HepG2 (cell line): ENCODE results near the gene TNS4. TPM values are rescaled to one million over a fixed set of nuclear protein-coding genes. Genes with fewer than 3 reads are reported as not detected.

Source experiments
- ATF2 ChIP-seq: sonication (generic); formaldehyde crosslinking; IDR thresholded peaks from 2 replicates; pipeline ENCODE4 v1.4.0; 2020; ENCODE audit warnings: missing genetic modification reagents
- GABPA ChIP-seq, 2 experiments: IDR thresholded peaks; 2 replicates each; pipeline ENCODE4 v1.6.1; 2011 to 2016; ENCODE audit warnings: low read depth in 2 of 2, low read length in 1 of 2, missing biosample characterization in 1 of 2, missing genetic modification characterization in 1 of 2
- HOXA3 ChIP-seq: sonication (generic); formaldehyde crosslinking; IDR thresholded peaks from 2 replicates; pipeline ENCODE4 v1.5.0; 2020; ENCODE audit warnings: missing genetic modification reagents
- KLF12 ChIP-seq: sonication (generic); formaldehyde crosslinking; IDR thresholded peaks from 2 replicates; pipeline ENCODE4 v1.4.0; 2020; ENCODE audit warnings: missing genetic modification reagents, borderline replicate concordance
- NFE2L1 ChIP-seq: sonication (generic); formaldehyde crosslinking; IDR thresholded peaks from 2 replicates; pipeline ENCODE4 v1.4.0; 2020; ENCODE audit warnings: missing genetic modification reagents, mild to moderate bottlenecking, borderline replicate concordance
- NFYB ChIP-seq: sonication (generic); formaldehyde crosslinking; IDR thresholded peaks from 2 replicates; pipeline ENCODE4 v1.4.0; 2020; ENCODE audit warnings: missing genetic modification reagents
- SOX6 ChIP-seq, 2 experiments: fragments of 450-650 bp in 1 of 2; sonication (generic) in 1 of 2; formaldehyde crosslinking in 1 of 2; IDR thresholded peaks; 2 replicates each; pipeline versions ENCODE4 v1.4.0 to v1.6.1; 2017 to 2020; ENCODE audit warnings: antibody characterized with exemption in 1 of 2, mild to moderate bottlenecking in 1 of 2, missing genetic modification reagents in 1 of 2
- ZC3H13 ChIP-seq: sonication (generic); formaldehyde crosslinking; IDR thresholded peaks from 2 replicates; pipeline ENCODE4 v1.8.1; 2023; ENCODE audit warnings: mild to moderate bottlenecking, missing genetic modification reagents, moderate library complexity
- ZFAT ChIP-seq: sonication (generic); formaldehyde crosslinking; conservative IDR thresholded peaks from 2 replicates; pipeline ENCODE4 v1.8.1; 2023; ENCODE audit warnings: missing genetic modification reagents, inconsistent platforms
- ZNF296 ChIP-seq: sonication (generic); formaldehyde crosslinking; conservative IDR thresholded peaks from 2 replicates; pipeline ENCODE4 v1.5.0; 2020; ENCODE audit warnings: mild to moderate bottlenecking, missing genetic modification reagents
- ZNF660 ChIP-seq: sonication (generic); formaldehyde crosslinking; IDR thresholded peaks from 2 replicates; pipeline ENCODE4 v1.5.1; 2020; ENCODE audit warnings: mild to moderate bottlenecking, low read depth, missing genetic modification reagents, borderline replicate concordance
- ZNF674 ChIP-seq: sonication (generic); formaldehyde crosslinking; IDR thresholded peaks from 2 replicates; pipeline ENCODE4 v1.5.0; 2020; ENCODE audit warnings: low read depth, mild to moderate bottlenecking, missing genetic modification reagents
- polyA plus RNA-seq, 8 experiments: library from polyadenylated mRNA; depleted of rRNA in 3 of 8; stranded (reverse) in 7 of 8; unstranded in 1 of 8; fragments of >200 nt; fragmentation: Illumina TruSeq in 4 of 8; extraction: Trizol in 4 of 8; gene quantifications; 2 replicates each; pipeline versions ENCODE4 v1.2.1 to v1.2.3, GENCODE V29; 2011 to 2016; ENCODE audit warnings: low read depth in 4 of 8, missing spikeins in 1 of 8, mixed read lengths in 1 of 8; ENCODE audit not compliant: insufficient read depth in 1 of 8
- total RNA-seq, 5 experiments: library from RNA; depleted of rRNA; stranded (reverse); fragments of >200 nt; fragmentation: Illumina TruSeq; extraction: Trizol; gene quantifications; 2 replicates each; pipeline ENCODE4 v1.2.3, GENCODE V29; 2016; ENCODE audit warnings: low read depth in 1 of 5
- TF ChIP-seq, protein P1 (sequence below): sonication (generic); formaldehyde crosslinking; IDR thresholded peaks from 2 replicates; pipeline ENCODE4 v1.4.0; 2020; ENCODE audit warnings: missing genetic modification reagents
- TF ChIP-seq, protein P2 (sequence below): sonication (generic); formaldehyde crosslinking; IDR thresholded peaks from 2 replicates; pipeline ENCODE4 v1.5.1; 2020; ENCODE audit warnings: missing genetic modification reagents, mild to moderate bottlenecking, borderline replicate concordance
- TF ChIP-seq, protein P3 (sequence below): sonication (generic); formaldehyde crosslinking; IDR thresholded peaks from 2 replicates; pipeline ENCODE4 v1.8.1; 2023; ENCODE audit warnings: mild to moderate bottlenecking, inconsistent platforms, moderate library complexity, missing genetic modification reagents, borderline replicate concordance

TNS4 gene
- total and polyA plus RNA-seq, 2 of the 13 experiments (the other 11 are each of a cell fraction or from before 2014, with no cell fraction given), result 0.58 to 2.1 TPM

DNA sequence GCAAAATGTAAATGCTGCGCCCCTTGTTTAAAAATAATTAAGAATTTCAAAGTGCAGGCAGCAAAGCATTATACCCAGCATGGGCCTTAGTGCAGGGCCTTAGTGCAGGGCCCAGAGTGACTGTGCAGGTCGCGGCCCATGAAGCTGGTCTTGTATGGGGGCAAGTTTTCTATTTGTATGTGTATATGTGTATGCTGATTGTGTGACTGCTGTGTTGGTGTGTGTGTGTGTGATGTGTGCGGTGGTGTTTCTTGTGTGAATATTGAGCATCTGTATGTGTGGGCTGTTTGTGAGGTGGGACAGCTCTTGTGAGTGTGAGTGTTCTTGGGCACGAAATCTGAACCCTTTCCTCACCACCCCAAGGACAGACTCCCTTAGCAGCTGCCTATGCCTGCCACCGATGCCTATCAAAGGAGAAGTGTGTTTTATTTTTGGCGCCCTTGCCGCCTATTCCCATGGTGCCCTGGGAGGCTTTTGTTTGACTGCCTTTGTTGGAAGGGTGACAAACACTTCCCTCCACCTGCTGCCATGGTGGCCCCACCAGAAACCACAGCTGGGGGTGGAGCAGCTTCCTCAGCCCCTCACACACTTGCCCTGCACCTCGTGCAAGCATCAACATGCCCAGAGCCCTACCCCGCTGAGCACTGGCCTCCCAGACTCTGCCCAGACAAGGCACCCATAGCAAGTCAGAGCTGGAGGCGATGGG lies 45.8 kb upstream of the TNS4 start (continued):
- TF ChIP-seq, protein P1, sequence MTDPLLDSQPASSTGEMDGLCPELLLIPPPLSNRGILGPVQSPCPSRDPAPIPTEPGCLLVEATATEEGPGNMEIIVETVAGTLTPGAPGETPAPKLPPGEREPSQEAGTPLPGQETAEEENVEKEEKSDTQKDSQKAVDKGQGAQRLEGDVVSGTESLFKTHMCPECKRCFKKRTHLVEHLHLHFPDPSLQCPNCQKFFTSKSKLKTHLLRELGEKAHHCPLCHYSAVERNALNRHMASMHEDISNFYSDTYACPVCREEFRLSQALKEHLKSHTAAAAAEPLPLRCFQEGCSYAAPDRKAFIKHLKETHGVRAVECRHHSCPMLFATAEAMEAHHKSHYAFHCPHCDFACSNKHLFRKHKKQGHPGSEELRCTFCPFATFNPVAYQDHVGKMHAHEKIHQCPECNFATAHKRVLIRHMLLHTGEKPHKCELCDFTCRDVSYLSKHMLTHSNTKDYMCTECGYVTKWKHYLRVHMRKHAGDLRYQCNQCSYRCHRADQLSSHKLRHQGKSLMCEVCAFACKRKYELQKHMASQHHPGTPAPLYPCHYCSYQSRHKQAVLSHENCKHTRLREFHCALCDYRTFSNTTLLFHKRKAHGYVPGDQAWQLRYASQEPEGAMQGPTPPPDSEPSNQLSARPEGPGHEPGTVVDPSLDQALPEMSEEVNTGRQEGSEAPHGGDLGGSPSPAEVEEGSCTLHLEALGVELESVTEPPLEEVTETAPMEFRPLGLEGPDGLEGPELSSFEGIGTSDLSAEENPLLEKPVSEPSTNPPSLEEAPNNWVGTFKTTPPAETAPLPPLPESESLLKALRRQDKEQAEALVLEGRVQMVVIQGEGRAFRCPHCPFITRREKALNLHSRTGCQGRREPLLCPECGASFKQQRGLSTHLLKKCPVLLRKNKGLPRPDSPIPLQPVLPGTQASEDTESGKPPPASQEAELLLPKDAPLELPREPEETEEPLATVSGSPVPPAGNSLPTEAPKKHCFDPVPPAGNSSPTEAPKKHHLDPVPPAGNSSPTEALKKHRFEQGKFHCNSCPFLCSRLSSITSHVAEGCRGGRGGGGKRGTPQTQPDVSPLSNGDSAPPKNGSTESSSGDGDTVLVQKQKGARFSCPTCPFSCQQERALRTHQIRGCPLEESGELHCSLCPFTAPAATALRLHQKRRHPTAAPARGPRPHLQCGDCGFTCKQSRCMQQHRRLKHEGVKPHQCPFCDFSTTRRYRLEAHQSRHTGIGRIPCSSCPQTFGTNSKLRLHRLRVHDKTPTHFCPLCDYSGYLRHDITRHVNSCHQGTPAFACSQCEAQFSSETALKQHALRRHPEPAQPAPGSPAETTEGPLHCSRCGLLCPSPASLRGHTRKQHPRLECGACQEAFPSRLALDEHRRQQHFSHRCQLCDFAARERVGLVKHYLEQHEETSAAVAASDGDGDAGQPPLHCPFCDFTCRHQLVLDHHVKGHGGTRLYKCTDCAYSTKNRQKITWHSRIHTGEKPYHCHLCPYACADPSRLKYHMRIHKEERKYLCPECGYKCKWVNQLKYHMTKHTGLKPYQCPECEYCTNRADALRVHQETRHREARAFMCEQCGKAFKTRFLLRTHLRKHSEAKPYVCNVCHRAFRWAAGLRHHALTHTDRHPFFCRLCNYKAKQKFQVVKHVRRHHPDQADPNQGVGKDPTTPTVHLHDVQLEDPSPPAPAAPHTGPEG (CRISPR knock-in tag), result no peak
- TF ChIP-seq, protein P2, sequence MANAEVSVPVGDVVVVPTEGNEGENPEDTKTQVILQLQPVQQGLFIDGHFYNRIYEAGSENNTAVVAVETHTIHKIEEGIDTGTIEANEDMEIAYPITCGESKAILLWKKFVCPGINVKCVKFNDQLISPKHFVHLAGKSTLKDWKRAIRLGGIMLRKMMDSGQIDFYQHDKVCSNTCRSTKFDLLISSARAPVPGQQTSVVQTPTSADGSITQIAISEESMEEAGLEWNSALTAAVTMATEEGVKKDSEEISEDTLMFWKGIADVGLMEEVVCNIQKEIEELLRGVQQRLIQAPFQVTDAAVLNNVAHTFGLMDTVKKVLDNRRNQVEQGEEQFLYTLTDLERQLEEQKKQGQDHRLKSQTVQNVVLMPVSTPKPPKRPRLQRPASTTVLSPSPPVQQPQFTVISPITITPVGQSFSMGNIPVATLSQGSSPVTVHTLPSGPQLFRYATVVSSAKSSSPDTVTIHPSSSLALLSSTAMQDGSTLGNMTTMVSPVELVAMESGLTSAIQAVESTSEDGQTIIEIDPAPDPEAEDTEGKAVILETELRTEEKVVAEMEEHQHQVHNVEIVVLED (CRISPR knock-in tag), result no peak
- TF ChIP-seq NFYB (CRISPR knock-in tag) (no peak), ZNF674 (CRISPR knock-in tag) (no peak), ZFAT (CRISPR knock-in tag) (no peak), GABPA (IDR thresholded peaks at IDR 0.05; ENCODE audit: low read depth, low read length) (no peak), GABPA (CRISPR knock-in tag; IDR thresholded peaks at IDR 0.05; ENCODE audit: low read depth) (no peak), ZNF296 (CRISPR knock-in tag) (0 out of 2 replicates have a peak, but pooled peaks have one; percentile 28), ZNF660 (CRISPR knock-in tag) (no peak), ZC3H13 (no peak), NFE2L1 (CRISPR knock-in tag) (no peak), SOX6 (IDR thresholded peaks at IDR 0.05) (no peak), SOX6 (CRISPR knock-in tag; IDR thresholded peaks at IDR 0.05) (0 out of 2 replicates have a peak, but pooled peaks have one; percentile 26), ATF2 (CRISPR knock-in tag) (no peak), KLF12 (CRISPR knock-in tag) (no peak), HOXA3 (CRISPR knock-in tag) (no peak)
- TF ChIP-seq, protein P3, sequence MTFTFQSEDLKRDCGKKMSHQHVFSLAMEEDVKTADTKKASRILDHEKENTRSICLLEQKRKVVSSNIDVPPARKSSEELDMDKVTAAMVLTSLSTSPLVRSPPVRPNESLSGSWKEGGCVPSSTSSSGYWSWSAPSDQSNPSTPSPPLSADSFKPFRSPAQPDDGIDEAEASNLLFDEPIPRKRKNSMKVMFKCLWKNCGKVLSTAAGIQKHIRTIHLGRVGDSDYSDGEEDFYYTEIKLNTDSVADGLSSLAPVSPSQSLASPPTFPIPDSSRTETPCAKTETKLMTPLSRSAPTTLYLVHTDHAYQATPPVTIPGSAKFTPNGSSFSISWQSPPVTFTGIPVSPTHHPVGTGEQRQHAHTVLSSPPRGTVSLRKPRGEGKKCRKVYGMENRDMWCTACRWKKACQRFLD (CRISPR knock-in tag), result no peak
